ENCODE measurements around the gene TK2.

- TF ChIP-seq CTCF (IDR thresholded peaks at IDR 0.05) (no peak), POLR2AphosphoS5 (IDR thresholded peaks at IDR 0.05) (no peak), POLR2A (IDR thresholded peaks at IDR 0.05) (no peak)
These were observed 7.5 kb downstream of the TK2 start for GRCh38 chr16:66542396-66542795.

Measured in breast epithelium (tissue), 3 donors.